Natural killer cell treated with Interleukin-12 subunit alpha and Interleukin-12 subunit beta and Interleukin-15 and Interleukin-18, amount 100 ng/mL, for 72 hours (primary cell): ENCODE results near the gene RAP1GAP. TPM values are rescaled to one million over a fixed set of nuclear protein-coding genes. Genes with fewer than 3 reads are reported as not detected.
"Not testable (repeated sequence)": the region's sequence is repeated elsewhere in the genome, so short reads cannot be mapped to it uniquely, and the experiment has no call there.

ENCODE experiments used
- ATAC-seq, 2 donors: fragments of 150-1000 bp; cut with Tn5 transposase in 1 of 2; sonication (Bioruptor Pico), chemical (Tn5 transposase) in 1 of 2; 2 replicates each; pipeline ENCODE4 v1.10.0; 2021
- DNase-seq: peaks from one replicate; pipeline ENCODE4 v3.0.0; 2022; ENCODE audit warnings: low spot score
- H3K27ac Mint-ChIP-seq, 2 donors: 1 replicate in 1 of 2; 2 replicates in 1 of 2; pipeline ENCODE4 v1.8.0; 2022; ENCODE audit warnings: mixed read lengths in 2 of 2, mild to moderate bottlenecking in 1 of 2, moderate library complexity in 1 of 2
- H3K27me3 Mint-ChIP-seq, 2 donors: 1 replicate in 1 of 2; 2 replicates in 1 of 2; pipeline ENCODE4 v1.8.0; 2022; ENCODE audit warnings: mixed read lengths in 2 of 2
- H3K36me3 Mint-ChIP-seq: one replicate; pipeline ENCODE4 v1.8.0; 2022; ENCODE audit warnings: mixed read lengths
- H3K4me1 Mint-ChIP-seq, 2 donors: 1 replicate in 1 of 2; 2 replicates in 1 of 2; pipeline ENCODE4 v1.8.0; 2022; ENCODE audit warnings: low read depth in 2 of 2, mixed read lengths in 2 of 2, mild to moderate bottlenecking in 1 of 2
- H3K4me3 Mint-ChIP-seq: one replicate; pipeline ENCODE4 v1.8.0; 2022; ENCODE audit warnings: mixed read lengths
- H3K9me3 Mint-ChIP-seq: 2 replicates; pipeline ENCODE4 v1.8.0; 2022; ENCODE audit warnings: mixed read lengths
- total RNA-seq, 2 donors: library from RNA; stranded (reverse); gene quantifications; one replicate each; pipeline ENCODE4 v1.2.3, GENCODE V29; 2022

The RAP1GAP gene
- total RNA-seq, 2 donors from 2014 or later = 0.19 TPM; not detected in 1

DNA sequence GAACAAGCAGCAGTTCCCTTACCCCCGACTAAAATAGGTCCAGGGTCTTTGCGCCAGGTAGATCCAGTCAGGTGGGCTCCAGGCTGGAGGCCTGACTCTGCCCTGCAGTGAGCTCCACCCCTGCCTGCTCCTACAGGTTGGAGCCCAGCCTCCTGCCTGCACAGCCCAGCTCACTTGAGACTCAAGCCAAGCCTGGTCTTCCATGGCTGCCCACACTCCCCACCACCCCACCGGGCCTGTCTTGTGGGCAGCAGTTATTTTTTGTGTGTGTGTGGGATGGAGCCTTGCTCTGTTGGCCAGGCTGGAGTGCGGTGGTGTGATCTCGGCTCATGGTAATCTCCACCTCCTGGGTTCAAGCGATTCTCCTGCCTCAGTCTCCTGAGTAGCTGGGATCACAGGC is 28.5 kb downstream of the RAP1GAP start:
- no peak overlapping the region for H3K27ac Mint-ChIP-seq
- H3K4me3 Mint-ChIP-seq = no peak overlapping the region
- ATAC-seq (no peak), DNase-seq (no peak)
- peaks cover 10% of the 10 kb centered on the region in 2 donors for H3K27me3 Mint-ChIP-seq
- H3K4me1 Mint-ChIP-seq = no peaks in the 10 kb centered on the region
- no peaks in the 10 kb centered on the region for H3K9me3 Mint-ChIP-seq
- no peaks in the 10 kb centered on the region for H3K36me3 Mint-ChIP-seq

DNA sequence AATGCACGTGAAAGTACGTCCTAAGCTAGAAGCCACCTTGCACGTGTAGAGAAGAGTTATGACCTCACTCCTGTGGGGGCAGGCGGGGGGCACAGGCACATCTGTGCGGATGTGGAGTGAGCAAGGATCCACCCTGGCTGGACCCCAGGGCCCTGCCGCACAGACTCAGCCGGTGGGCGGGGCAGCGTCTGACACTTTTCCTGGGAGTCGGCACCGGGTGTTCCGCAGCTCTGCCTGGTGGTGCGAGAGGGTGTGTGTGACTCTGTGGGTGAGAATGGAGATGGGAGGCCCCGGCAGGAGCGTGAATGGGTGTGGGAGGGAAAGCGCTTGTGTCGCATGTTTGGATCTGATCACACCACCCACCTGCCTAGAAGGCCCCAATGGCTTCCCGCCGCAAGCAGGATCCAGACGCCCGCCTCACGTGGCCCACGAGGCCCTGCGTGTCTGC is 29.5 kb downstream of the RAP1GAP start:
- Mint-ChIP-seq H3K27ac (no peak overlapping the region), H3K4me3 (no peak overlapping the region), H3K36me3 (no peaks in the 10 kb centered on the region), H3K4me1 (no peaks in the 10 kb centered on the region), H3K9me3 (no peaks in the 10 kb centered on the region), H3K27me3 (peaks cover 10 to 13% of the 10 kb centered on the region in 2 donors)
- ATAC-seq (no peak), DNase-seq (no peak)

GRCh38 chr1:21638531-21639341 is 30.4 kb downstream of the RAP1GAP start:
- Mint-ChIP-seq H3K36me3 (no peaks in the 10 kb centered on the region), H3K4me3 (no peak overlapping the region), H3K27ac (no peak overlapping the region), H3K27me3 (peaks cover 9 to 11% of the 10 kb centered on the region in 2 donors), H3K4me1 (no peaks in the 10 kb centered on the region), H3K9me3 (no peaks in the 10 kb centered on the region)
- ATAC-seq (no peak), DNase-seq (no peak)

- peaks cover 5 to 14% of the 10 kb centered on the region in 2 donors for H3K27me3 Mint-ChIP-seq
- no peaks in the 10 kb centered on the region for H3K36me3 Mint-ChIP-seq
- no peak overlapping the region for H3K27ac Mint-ChIP-seq
- no peak for ATAC-seq
- no peaks in the 10 kb centered on the region for H3K9me3 Mint-ChIP-seq
- DNase-seq = no peak
- H3K4me3 Mint-ChIP-seq = no peak overlapping the region
- H3K4me1 Mint-ChIP-seq = no peaks in the 10 kb centered on the region
Observed at GRCh38 chr1:21637514-21637913, 31.6 kb downstream of the RAP1GAP start.

GRCh38 chr1:21636029-21636428 is 33.1 kb downstream of the RAP1GAP start:
- DNase-seq = no peak
- no peak overlapping the region for H3K4me3 Mint-ChIP-seq
- no peaks in the 10 kb centered on the region for H3K4me1 Mint-ChIP-seq
- H3K9me3 Mint-ChIP-seq = no peaks in the 10 kb centered on the region
- peaks cover 5 to 14% of the 10 kb centered on the region in 2 donors for H3K27me3 Mint-ChIP-seq
- no peaks in the 10 kb centered on the region for H3K36me3 Mint-ChIP-seq
- no peak overlapping the region for H3K27ac Mint-ChIP-seq
- no peak for ATAC-seq

- Mint-ChIP-seq H3K4me1 (no peaks in the 10 kb centered on the region), H3K9me3 (no peaks in the 10 kb centered on the region), H3K27me3 (peaks cover 5 to 18% of the 10 kb centered on the region in 2 donors), H3K4me3 (no peak overlapping the region), H3K36me3 (no peaks in the 10 kb centered on the region), H3K27ac (no peak overlapping the region)
- no peak for DNase-seq
- ATAC-seq = no peak
Observed at GRCh38 chr1:21634806-21635535, 34.2 kb downstream of the RAP1GAP start.

DNA sequence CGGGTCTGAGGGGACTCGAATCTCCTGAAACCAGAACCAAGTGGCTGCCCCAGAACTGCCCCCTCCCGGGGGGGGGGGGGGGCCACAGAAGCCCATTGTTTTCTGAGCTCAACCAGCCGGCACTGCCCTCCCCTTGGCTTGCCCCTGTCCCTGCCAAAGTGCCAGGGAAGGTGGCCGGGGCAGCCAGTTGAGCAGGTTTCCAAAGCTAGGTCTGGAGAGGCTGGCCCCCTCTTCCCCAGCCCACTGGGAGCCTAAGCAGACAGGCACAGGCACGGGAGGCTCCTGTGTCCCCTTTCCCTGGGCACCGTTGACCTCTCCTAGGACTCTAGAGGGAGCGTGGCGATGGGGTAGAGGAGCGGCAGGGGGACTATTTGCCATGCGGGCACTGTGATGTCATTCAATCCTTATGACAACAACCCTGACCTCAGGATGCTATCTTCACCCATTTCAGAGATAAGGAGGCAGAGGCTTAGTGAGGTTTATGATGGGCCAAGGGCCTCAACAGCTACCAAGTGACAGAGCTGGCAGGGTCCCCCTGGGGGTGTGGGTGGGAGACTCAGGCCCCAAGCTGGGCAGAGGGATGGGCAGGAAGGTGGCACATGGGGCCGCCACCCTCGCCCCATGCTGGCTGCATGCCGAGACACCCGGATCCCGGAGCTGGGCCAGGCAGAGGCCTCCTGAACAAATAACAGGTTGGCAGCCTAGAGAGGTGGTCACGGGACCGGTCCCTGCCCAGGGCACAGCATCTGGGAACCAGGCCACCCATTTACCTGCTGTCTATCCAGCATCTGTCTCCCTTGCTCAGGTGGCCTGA is 35.0 kb downstream of the RAP1GAP start:
- ATAC-seq (no peak), DNase-seq (no peak)
- peaks cover 5 to 17% of the 10 kb centered on the region in 2 donors for H3K27me3 Mint-ChIP-seq
- H3K27ac Mint-ChIP-seq = no peak overlapping the region
- H3K36me3 Mint-ChIP-seq = no peaks in the 10 kb centered on the region
- no peaks in the 10 kb centered on the region for H3K4me1 Mint-ChIP-seq
- H3K9me3 Mint-ChIP-seq = no peaks in the 10 kb centered on the region
- H3K4me3 Mint-ChIP-seq = no peak overlapping the region

DNA sequence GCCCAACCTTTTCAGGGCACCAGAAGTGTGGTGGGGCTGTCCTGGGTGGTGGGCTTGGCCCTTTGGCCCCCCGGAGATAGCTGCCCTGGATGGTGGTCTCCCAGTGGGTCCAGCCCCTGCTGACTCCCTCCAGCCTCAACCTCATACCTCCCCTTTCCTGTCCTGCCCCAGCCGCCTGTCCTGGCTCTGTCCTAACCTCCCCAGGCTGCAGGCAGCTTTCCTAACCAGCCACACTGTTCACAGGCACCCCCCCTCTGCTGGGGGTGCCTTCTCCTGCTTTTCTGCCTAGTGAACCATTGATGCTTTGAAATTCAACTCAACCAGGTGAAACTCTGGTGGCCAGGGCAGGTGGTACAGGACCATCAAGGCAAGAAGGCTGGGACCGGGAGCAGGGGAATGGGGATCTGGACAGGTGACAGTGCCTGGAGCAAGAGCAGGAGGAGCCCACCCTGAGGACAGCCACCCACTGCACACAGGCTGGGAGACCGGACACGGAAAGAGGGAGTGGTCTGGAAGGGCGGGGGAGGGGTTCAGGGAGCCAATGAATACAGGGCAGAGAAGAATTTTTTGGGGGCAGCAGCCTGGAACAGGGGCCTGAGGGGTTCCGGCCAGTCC is 35.9 kb downstream of the RAP1GAP start:
- peaks cover 5 to 17% of the 10 kb centered on the region in 2 donors for H3K27me3 Mint-ChIP-seq
- no peaks in the 10 kb centered on the region for H3K4me1 Mint-ChIP-seq
- no peak for ATAC-seq
- no peaks in the 10 kb centered on the region for H3K9me3 Mint-ChIP-seq
- H3K36me3 Mint-ChIP-seq = no peaks in the 10 kb centered on the region
- no peak overlapping the region for H3K27ac Mint-ChIP-seq
- DNase-seq = no peak
- H3K4me3 Mint-ChIP-seq = no peak overlapping the region

GRCh38 chr1:21631944-21632887 is 36.9 kb downstream of the RAP1GAP start:
- Mint-ChIP-seq H3K36me3 (no peaks in the 10 kb centered on the region), H3K27me3 (peaks cover 5 to 17% of the 10 kb centered on the region in 2 donors), H3K27ac (no peak overlapping the region), H3K4me1 (no peaks in the 10 kb centered on the region), H3K9me3 (no peaks in the 10 kb centered on the region), H3K4me3 (no peak overlapping the region)
- DNase-seq = no peak
- no peak for ATAC-seq

DNA sequence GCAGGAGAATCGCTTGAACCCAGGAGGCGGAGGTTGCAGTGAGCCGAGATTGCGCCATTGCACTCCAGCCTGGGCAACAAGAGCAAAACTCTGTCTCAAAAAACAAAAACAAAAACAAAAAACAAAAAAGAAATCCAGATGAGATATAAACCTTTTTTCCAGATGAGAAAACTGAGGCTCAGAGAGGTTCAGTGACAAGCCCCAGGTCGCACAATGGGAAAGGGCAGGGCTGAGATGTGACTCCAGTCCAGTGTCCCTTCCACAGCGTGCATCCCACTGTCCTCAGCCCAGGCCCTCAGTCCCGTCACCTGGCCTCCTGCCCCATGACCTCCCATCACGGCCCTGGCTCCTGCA is 37.6 kb downstream of the RAP1GAP start:
- peaks cover 5 to 15% of the 10 kb centered on the region in 2 donors for H3K27me3 Mint-ChIP-seq
- H3K4me1 Mint-ChIP-seq, H3K9me3 Mint-ChIP-seq, H3K27ac Mint-ChIP-seq, H3K4me3 Mint-ChIP-seq, H3K36me3 Mint-ChIP-seq, ATAC-seq, DNase-seq: not testable (repeated sequence)

DNA sequence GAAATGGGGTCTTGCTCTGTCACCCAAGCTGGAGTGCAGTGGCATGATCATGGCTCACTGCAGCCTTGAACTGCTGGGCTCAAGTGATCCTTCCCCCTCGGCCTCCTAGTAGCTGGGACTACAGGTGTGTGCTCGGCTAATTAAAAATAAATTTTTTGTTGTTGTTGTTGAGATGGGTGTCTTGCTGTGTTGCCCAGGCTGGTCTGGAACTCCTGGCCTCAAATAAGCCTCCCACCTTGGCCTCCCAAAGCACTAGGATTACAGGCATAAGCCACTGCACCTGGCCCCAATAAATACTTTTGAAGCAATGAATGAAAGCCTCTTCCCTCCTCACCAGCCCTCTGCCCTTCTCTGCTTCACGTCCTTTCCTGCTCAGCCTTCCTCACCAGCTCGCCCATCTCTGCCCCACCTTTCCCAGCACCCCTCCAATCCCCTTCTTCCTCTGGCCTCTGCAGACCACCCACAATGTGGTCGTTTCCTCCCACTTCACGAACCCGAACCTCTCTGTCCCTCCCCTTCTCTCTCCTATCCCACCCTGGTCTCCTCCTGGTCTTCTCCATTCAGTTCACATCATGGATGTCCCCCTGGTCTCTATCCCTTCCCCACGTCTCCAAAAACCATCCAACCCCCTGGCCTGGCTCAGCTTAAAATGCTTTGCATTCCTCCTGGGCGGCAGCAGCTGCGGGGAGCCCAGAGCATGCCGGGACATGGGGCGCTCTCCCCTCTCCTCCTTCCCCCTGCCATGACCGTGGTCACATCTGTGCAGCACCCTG is 38.4 kb downstream of the RAP1GAP start:
- Mint-ChIP-seq H3K27me3 (peaks cover 0 to 11% of the 10 kb centered on the region in 2 donors), H3K27ac (no peak overlapping the region), H3K4me3 (no peak overlapping the region), H3K9me3 (no peaks in the 10 kb centered on the region), H3K4me1 (no peaks in the 10 kb centered on the region), H3K36me3 (no peaks in the 10 kb centered on the region)
- DNase-seq = no peak
- no peak for ATAC-seq

DNA sequence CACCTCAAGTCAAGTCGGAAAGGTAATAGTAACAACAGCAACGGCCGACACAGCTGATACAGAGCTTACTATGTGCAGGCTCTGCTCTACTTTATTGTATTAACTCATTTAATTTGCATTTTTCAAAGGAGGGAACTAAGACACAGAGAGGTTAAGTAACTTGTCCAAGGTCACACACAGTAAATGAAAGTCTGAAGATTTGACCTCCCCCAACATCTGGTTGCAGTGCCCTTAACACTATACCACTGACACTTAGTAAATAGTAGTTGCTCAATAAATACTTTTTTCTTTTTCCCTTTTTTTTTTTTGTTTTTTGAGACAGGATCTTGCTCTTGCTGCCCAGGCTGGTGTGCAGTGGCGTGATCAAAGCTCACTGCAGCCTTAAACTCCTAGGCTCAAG is 39.2 kb downstream of the RAP1GAP start:
- no peak for ATAC-seq
- H3K27ac Mint-ChIP-seq = no peak overlapping the region
- H3K27me3 Mint-ChIP-seq = peaks cover 0 to 8% of the 10 kb centered on the region in 2 donors
- H3K4me3 Mint-ChIP-seq = no peak overlapping the region
- no peaks in the 10 kb centered on the region for H3K9me3 Mint-ChIP-seq
- no peaks in the 10 kb centered on the region for H3K4me1 Mint-ChIP-seq
- H3K36me3 Mint-ChIP-seq = no peaks in the 10 kb centered on the region
- no peak for DNase-seq
